Activated CD4-positive, alpha-beta T cell treated with anti-CD3 and anti-CD28 coated beads, Interleukin-10, Interleukin-2, amounts not matched to agents 100 ng/mL and 50 ng/mL, durations not matched to agents 16 hours and 8 hours (primary cell): ENCODE measurements around the gene SLC25A42.
"Not testable (repeated sequence)": the region's sequence is repeated elsewhere in the genome, so short reads cannot be mapped to it uniquely, and the experiment has no call there.

Experiments used
- DNase-seq: peaks from one replicate; pipeline ENCODE4 v3.0.0-alpha.2; 2020

SLC25A42 gene

DNA sequence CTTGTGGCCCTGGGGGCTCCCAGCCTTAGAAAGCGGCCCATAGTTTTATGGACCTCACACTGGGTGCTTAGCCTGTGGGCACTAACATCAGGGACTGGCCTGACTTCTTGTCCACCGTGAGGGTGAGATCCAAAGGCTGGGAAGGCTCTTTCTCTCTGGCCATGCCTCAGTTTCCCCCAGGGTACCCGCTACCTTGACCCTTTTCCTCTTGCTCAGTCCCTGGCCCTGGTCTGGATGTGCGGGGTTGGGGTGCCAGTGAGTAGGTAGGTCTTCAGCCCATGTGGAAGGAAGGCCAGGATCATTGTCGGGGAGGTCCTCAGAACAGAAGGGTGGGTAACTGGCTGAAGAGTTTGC, 76.1 kb downstream of the SLC25A42 start:
- no peak for DNase-seq

DNA sequence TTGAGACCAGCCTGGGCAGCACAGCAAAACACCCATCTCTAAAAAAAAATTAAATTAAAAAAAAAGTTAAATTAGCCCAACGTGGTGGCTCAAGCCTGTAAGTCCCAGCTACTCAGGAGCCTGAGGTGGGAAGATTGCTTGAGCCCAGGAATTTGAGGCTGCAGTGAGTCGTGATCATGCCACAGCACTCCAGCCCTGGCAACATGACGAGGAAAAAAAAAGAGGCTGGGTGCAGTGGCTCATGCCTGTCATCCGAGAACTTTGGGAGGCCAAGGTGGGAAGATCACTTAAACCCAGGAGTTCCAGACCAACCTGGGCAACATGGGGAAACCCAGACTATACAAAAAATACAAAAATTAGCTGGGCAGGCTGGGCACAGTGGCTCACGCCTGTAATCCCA, 76.7 kb downstream of the SLC25A42 start:
- DNase-seq = no peak

DNA sequence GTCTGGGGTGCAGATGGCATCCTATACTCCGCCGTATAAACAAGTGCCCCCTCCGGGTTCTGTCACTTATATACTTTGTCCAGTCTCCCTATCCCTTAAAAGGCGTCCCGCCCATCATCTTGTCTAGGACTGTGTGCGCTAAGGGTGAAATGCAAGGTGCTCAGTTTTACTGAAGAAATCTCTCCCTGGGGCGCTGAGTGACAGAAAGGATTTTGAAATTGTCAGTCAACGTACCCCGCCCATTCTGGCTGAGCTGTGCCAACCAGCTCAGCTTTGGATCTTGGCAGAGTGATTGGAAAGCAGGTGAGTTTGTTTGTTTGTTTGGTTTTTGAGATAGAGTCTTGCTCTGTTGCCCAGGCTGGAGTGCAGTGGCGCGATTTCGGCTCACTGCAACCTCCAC, 78.6 kb downstream of the SLC25A42 start:
- DNase-seq = no peak

DNA sequence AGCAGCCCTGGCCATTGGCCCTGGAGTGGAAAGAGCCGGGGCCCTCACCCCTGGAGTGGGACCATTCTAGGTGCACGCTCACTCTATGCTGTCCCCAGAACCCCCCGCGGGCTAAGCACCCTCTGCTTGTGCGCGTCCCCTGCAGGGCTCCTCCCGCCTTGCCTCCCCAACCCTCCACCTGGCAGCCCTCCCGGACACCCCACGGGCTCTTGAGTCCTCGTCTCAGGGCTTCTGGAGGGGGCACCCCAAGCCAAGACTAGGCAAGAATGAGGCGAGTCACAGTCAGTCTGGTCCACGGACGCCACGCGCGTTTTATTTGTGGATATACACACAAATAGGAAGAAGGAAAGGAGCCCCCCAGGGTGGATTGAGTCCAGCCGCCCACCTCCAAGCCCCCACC, 81.5 kb downstream of the SLC25A42 start:
- no peak for DNase-seq

DNA sequence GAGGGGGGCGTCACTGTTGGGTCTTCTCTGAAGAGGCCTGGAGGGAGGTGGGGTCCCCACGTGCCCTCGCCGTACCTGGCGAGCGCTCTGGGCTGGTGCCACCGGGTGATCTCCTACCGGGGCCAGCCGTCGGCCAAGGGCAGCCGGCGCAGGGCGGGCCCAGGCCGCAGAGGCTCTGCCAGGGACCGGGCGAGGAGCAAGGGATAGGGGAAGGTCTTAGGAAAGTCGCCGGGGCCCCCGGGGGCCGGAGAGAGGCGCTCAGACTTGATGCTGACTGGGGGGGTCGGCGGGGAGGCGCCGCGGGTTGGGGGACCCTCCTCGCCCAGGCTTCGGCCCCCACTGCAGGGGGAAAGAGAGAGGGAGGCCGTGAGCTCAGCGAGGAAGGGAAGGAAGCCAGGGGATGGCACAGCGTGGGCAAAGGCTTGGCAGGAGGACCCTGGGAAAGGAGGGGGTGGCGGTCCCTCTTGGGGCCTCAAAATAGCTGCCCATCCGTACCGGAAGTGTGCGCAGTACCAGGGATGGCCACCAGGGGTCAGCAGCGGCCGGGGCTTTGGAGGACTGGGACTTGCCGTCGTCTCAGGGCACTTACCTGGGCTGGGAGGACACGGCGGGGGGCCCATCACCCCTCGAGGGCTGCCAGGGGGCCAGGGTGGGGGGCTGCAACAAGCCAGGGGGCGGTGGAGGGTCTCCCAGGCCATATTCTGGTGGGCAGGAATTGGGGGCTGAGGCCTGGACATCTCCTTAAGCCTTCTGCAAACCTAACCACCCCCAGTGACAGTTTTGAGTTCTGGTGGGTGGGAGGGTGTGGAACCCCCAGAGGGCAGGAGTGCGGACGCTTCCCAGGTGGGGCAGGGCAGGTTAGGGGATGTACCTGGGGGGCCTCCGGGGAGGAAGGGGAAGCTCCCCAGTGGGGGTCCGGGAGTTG, 82.2 kb downstream of the SLC25A42 start:
- DNase-seq = peak; percentile 86

GRCh38 chr19:19146865-19147264, 83.1 kb downstream of the SLC25A42 start:
- no peak for DNase-seq

- DNase-seq = no peak
Measured at GRCh38 chr19:19147344-19147743, 83.5 kb downstream of the SLC25A42 start.

DNA sequence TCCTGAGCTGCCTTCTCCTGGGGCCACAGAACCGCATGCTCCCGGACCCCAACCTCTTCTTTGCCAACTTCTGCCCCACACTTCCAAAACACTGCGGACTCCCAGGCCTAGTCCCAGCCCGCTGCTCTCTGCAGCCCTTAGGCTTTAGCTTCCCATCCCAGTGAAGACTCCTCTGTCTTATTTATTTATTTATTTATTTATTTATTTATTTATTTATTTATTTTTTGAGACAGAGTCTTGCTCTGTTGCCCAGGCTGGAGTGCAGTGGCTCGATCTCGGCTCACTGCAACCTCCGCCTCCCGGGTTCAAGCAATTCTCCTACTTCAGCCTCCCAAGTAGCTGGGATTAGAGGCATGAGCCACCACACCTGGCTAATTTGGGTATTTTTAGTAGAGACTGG, 84.7 kb downstream of the SLC25A42 start:
- DNase-seq = not testable (repeated sequence)

DNA sequence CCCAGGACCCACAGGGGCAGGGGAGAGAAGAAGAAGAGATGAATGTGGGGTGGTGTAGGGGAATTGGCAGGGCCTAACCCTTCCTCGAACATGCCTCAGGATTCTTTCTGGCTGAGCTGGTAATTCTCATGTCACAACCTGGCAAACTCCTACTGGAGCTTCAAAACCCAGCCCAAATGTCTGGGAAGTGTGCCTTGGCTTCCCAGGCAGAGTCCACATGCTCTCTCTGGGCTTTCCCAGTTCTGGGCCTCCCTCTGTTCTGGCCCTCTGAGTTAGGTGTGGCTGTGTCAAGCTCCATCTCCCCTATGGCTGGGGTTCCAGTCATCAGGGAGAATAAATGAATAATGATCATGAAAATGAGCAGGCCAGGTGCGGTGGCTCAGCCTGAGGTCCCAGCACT, 85.6 kb downstream of the SLC25A42 start:
- no peak for DNase-seq

DNA sequence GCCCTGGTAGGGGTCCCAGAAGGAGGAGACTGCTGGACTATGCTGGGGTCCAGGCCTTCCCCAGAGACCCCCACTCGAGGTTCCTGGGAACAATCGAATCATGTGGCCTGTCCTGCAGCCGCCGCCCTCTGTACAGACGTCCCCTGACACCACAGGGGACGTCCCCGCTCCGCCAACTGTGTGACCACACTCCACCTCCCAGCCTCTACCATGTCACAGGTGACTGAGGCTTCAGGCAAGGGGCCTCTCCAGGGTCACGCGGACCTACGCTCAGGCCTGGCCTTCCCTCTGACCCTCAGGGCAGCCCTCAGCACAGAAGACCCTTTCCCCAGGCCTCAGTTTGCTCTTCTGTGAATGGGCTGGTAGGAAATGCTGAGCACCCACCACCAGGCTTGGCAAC, 87.6 kb downstream of the SLC25A42 start:
- DNase-seq = no peak

GRCh38 chr19:19152668-19153384, 89.0 kb downstream of the SLC25A42 start:
- DNase-seq = no peak

GRCh38 chr19:19154768-19155494, 91.1 kb downstream of the SLC25A42 start:
- DNase-seq = no peak

DNA sequence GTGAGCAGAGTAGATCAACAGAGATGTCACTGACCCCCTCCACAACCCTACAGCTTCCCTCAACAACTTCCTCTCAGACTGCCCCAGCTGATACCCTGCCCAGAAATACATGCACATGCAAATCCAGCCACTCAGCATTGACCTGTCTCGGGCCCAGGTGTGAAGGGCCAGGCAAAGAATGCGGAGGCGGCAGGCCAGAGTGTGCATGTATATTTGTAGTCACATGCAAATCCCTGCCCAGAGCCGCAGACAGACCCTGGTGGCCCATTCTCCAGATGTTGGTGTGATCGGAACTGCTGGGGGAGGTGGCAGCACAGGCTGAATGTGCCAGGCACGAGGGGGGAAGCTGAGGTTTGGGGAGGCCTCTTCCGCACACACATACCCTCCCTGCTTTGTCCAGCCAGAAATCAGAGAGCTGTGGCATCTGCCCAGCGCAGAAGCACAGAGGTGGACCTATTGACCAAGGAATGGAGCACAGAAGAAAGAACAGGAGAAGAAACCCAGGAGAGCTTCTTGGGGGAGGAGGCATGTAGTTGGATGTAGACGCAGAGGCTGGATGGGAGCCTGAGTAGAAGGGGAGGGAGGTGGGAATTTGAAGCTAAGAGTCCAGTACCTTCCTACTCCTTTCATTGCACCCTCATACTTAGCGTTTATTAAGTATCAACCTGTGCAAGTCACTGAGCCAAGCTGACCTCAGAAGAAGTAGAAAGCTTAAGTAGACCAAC, 91.9 kb downstream of the SLC25A42 start:
- DNase-seq = no peak

DNA sequence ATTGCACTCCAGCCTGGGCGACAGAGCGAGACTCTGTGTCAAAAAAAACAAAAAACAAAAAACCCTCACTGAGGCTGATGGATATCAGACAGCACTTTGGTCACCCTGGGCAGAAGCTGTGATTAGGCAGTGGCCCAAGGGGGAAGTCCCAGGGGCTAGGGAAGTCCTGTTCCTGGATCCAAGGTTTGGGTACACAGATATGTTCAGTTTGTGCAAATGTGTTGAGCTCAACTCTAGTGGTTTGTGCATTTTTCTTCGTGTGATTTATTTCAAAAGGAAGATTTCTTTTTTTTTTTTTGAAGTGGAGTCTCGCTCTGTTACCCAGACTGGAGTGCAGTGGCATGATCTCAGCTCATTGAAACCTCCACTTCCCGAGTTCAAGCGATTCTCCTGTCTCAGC, 94.0 kb downstream of the SLC25A42 start:
- no peak for DNase-seq

DNA sequence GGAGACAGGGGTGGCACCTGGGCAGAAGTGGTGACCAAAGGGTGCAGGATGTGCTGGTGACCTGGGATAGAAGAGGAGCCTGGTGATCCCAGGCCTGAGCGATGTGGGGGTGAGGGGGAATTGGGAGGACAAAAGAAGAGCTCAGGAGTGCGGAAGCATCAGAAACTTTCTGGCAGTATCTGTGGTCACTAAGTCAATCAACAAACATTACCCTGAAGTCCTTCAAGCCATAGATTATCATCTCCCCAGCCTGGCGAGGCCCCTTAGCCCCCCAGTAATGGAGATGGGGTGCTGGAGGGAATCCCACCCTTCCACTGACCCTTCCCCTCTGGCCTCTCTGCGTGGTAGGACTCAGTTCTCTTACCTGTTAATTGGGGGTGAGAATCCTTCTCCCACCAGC, 95.7 kb downstream of the SLC25A42 start:
- DNase-seq = no peak

GRCh38 chr19:19160461-19161035, 96.8 kb downstream of the SLC25A42 start:
- no peak for DNase-seq

DNA sequence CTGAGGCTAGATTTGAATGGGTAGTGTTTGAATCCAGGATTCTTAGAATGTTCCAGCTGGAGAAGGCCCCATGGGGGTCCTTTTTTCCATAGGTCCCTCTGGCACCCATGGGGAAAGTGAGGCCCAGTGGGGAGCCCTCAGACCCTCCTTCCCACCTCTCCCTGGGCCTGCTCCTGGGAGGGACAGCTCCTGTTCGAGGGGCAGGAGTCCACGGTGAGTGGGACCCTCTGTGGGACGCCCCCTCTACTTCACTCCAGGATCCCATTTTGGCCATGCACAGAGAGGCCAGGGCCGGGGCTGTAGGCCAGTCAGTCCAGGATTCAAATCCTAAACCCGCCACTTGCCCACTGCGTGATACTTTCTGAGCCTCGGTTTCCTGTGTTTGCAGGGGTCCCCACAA, 98.7 kb downstream of the SLC25A42 start:
- no peak for DNase-seq
